Small intestine (tissue), 16 donors: ENCODE results near the gene PPM1L. TPM values are rescaled to one million over a fixed set of nuclear protein-coding genes. Genes with fewer than 3 reads are reported as not detected.
"Not testable (repeated sequence)": the region's sequence is repeated elsewhere in the genome, so short reads cannot be mapped to it uniquely, and the experiment has no call there.

ENCODE experiments used
- DNase-seq, 2 donors: peaks; one replicate each; pipeline versions ENCODE4 v3.0.0 to v3.0.0-alpha.2; 2013
- FAIRE-seq: peaks from 2 replicates; lab custom pipeline; 2012; peaks lifted over from hg19 to GRCh38; lab: Jason Lieb, UNC
- H3K27ac ChIP-seq, 3 donors: one replicate each; pipeline ENCODE4 v1.5.1; 2013; ENCODE audit warnings: low read length in 2 of 3, mild to moderate bottlenecking in 2 of 3, control low read depth in 1 of 3, inconsistent platforms in 1 of 3, low read depth in 1 of 3, moderate library complexity in 1 of 3
- H3K27me3 ChIP-seq, 3 donors: one replicate each; pipeline ENCODE4 v1.6.1; 2013; ENCODE audit warnings: low read length in 3 of 3, inconsistent platforms in 1 of 3; ENCODE audit not compliant: control insufficient read depth in 3 of 3, insufficient read depth in 3 of 3
- H3K36me3 ChIP-seq, 3 donors: one replicate each; pipeline ENCODE4 v1.6.1; 2013; ENCODE audit warnings: low read length in 3 of 3, inconsistent platforms in 1 of 3, low read depth in 1 of 3, mild to moderate bottlenecking in 1 of 3, moderate library complexity in 1 of 3; ENCODE audit not compliant: control insufficient read depth in 3 of 3, insufficient read depth in 2 of 3
- H3K4me1 ChIP-seq, 3 donors: one replicate each; pipeline ENCODE4 v1.6.1; 2013; ENCODE audit warnings: low read length in 2 of 3, inconsistent platforms in 1 of 3, low read depth in 1 of 3, mild to moderate bottlenecking in 1 of 3, moderate library complexity in 1 of 3; ENCODE audit not compliant: control insufficient read depth in 3 of 3, insufficient read depth in 2 of 3
- H3K4me3 ChIP-seq, 3 donors: one replicate each; pipeline ENCODE4 v1.5.1; 2013; ENCODE audit warnings: low read length in 3 of 3, control low read depth in 1 of 3, inconsistent platforms in 1 of 3, low read depth in 1 of 3, mild to moderate bottlenecking in 1 of 3, moderate library complexity in 1 of 3
- H3K9me3 ChIP-seq, 2 donors: one replicate each; pipeline ENCODE4 v1.6.1; 2013; ENCODE audit warnings: low read depth in 1 of 2, low read length in 1 of 2; ENCODE audit not compliant: control insufficient read depth in 2 of 2, insufficient read depth in 1 of 2
- WGBS, 3 donors: extraction: QIAGEN DNeasy Blood & Tissue Kit; methylation state at CpG; one replicate each; pipeline ENCODE4 v1.1.7; 2013; 5-methylcytosine and 5-hydroxymethylcytosine counted together
- long read RNA-seq, 10 donors: transcript quantifications; one replicate each; lab custom pipeline, GENCODE V29; 2026
- polyA plus RNA-seq, 4 donors: library from polyadenylated mRNA; stranded (reverse) in 3 of 4; unstranded in 1 of 4; fragments of 200-250 nt in 3 of 4; fragments of 120-200 nt in 1 of 4; gene quantifications; one replicate each; pipeline versions ENCODE4 v1.2.1 to v1.2.3, GENCODE V29; 2013
- donor health status: healthy with polysubstance abuse.
- donor health status: control.
- donor health status: control.
- donor health status: Bipolar disorder and iron deficiency.
- donor health status: healthy.

The PPM1L gene
- polyA plus RNA-seq = 1 to 10 TPM in 2 of 4 donors, under 1 TPM in 2; 0.27 to 3.2 (median 1.4) TPM
- long read RNA-seq, donor 1 = 0 reads
- long read RNA-seq, donor 2 = 0 reads
- long read RNA-seq, donor 3 = 0 reads
- long read RNA-seq, donor 4 = 0 reads
- long read RNA-seq, donor 5 = 0 reads
- long read RNA-seq, donor 6 = 0 reads
- long read RNA-seq, donor 7 = 0 reads
- long read RNA-seq, donor 8 = 0 reads
- long read RNA-seq, donor 9 = 0 reads
- long read RNA-seq, donor 10, partial matches to known transcripts = 6 of 6 reads
- long read RNA-seq, donor 10, other reads (novel, unspliced or antisense) = 0 of 6 reads

- peaks cover 0 to 20% (median 11%) of the 10 kb centered on the region in 3 donors for H3K4me1 ChIP-seq
- H3K4me3 ChIP-seq = peak within 1 kb of the TSS; percentile 79 to 96 (median 86)
- H3K27me3 ChIP-seq = peaks cover 0 to 18% (median 0%) of the 10 kb centered on the region in 3 donors
- DNase-seq (peak in 1 of 2 donors; percentile 52), FAIRE-seq (no peak)
- no peaks in the 10 kb centered on the region for H3K9me3 ChIP-seq
- 0% methylated on average over 46 to 64 of the region's 64 CpGs for WGBS, 3 donors
- H3K36me3 ChIP-seq = no peaks in the 10 kb centered on the region
- peak within 1 kb of the TSS; percentile 73 to 97 (median 92) for H3K27ac ChIP-seq
Observed at GRCh38 chr3:160755776-160756304, at the start of gene PPM1L. Gene PPM1L, plus strand, starts transcription at chr3:160756231.

GRCh38 chr3:160707187-160707794 lies 48.7 kb upstream of the PPM1L start:
- no peak overlapping the region for H3K27ac ChIP-seq
- H3K9me3 ChIP-seq = no peaks in the 10 kb centered on the region
- H3K36me3 ChIP-seq = no peaks in the 10 kb centered on the region
- FAIRE-seq (no peak), DNase-seq (peak; percentile 50 to 51)
- H3K27me3 ChIP-seq = peaks cover 0 to 3% (median 3%) of the 10 kb centered on the region in 3 donors
- H3K4me1 ChIP-seq = no peaks in the 10 kb centered on the region
- WGBS, 3 donors = 18 to 29% (median 23%) methylated on average over 4 of the region's 4 CpGs
- no peak overlapping the region for H3K4me3 ChIP-seq

DNA sequence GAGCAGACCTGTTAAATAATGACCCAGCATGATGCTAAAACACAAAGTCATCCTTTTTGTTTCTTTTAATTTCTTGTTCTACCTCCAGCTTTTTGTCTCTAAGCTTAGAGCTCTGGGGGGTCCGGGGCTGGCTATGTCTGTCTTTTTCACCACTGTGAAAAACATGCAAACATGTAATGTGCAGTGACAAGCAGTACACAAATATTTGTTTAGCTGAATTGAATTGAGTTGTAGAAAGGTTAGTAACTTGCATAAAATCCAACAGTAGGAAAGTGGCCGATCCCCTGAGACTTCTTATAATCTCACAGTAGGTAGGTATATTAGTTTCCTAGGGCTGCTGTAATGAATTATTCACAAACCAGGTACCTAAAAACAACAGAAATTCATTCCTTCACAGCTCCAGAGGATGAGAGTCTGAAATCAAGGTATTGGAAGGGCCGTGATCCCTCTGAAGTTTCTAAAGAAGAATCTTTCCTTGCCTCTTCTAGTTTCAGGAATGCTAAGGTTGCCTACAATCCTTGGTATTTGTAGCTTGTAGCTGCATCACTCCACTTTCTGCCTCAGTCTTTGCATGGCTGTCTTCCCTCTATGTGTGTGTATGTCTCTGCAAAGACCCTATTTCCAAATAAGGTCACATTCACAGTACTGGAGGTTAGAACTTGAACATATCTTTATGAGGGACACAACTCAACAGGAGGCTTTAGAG lies 46.4 kb upstream of the PPM1L start:
- Histone ChIP-seq H3K4me3 (no peak overlapping the region), H3K9me3 (no peaks in the 10 kb centered on the region), H3K27me3 (peaks cover 0 to 3% (median 3%) of the 10 kb centered on the region in 3 donors), H3K27ac (no peak overlapping the region), H3K4me1 (no peaks in the 10 kb centered on the region), H3K36me3 (no peaks in the 10 kb centered on the region)
- DNase-seq (no peak), FAIRE-seq (no peak)
- 80 to 87% (median 87%) methylated on average over 3 of the region's 3 CpGs for WGBS, 3 donors

DNA sequence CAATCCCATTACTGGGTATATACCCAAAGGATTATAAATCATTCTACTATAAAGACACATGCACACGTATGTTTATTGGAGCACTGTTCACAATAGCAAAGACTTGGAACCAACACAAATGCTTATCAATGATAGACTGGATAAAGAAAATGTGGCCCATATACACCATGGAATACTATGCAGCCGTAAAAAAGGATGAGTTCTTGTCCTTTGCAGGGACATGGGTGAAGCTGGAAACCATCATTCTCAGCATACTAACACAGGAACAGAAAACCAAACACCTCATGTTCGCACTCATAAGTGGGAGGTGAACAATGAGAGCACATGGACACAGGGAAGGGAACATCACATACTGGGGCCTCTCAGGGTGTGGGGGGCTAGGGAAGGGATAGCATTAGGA lies 42.9 kb upstream of the PPM1L start:
- DNase-seq, H3K4me1 ChIP-seq, H3K27me3 ChIP-seq, H3K36me3 ChIP-seq, H3K27ac ChIP-seq, FAIRE-seq, H3K4me3 ChIP-seq, H3K9me3 ChIP-seq: not testable (repeated sequence)
- 77 to 99% (median 78%) methylated on average over 3 of the region's 3 CpGs for WGBS, 3 donors

DNA sequence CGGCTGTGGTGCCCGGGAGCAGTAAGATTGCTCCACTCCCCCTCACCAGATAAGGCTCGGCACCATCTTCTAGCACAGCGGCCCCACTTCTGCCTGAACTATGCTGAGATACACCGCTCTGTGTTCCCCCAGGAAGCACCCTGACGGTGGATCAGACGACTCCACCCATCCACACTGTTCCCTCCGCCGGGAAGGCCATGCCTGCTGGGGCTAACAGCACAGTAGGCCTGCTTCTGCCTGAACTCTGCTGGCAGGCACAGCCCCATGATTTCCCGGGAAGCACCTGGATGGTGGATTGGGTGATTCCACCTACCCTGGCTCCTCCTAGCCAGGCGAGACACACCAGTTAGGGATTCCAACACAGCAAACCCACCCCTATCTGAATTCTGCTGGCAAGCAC lies 36.3 kb upstream of the PPM1L start:
- no peaks in the 10 kb centered on the region for H3K36me3 ChIP-seq
- FAIRE-seq (no peak), DNase-seq (no peak)
- no peak overlapping the region for H3K27ac ChIP-seq
- no peak overlapping the region for H3K4me3 ChIP-seq
- H3K27me3 ChIP-seq = peaks cover 0 to 3% (median 2%) of the 10 kb centered on the region in 3 donors
- 89 to 90% (median 89%) methylated on average over 11 of the region's 11 CpGs for WGBS, 3 donors
- no peaks in the 10 kb centered on the region for H3K9me3 ChIP-seq
- no peaks in the 10 kb centered on the region for H3K4me1 ChIP-seq

DNA sequence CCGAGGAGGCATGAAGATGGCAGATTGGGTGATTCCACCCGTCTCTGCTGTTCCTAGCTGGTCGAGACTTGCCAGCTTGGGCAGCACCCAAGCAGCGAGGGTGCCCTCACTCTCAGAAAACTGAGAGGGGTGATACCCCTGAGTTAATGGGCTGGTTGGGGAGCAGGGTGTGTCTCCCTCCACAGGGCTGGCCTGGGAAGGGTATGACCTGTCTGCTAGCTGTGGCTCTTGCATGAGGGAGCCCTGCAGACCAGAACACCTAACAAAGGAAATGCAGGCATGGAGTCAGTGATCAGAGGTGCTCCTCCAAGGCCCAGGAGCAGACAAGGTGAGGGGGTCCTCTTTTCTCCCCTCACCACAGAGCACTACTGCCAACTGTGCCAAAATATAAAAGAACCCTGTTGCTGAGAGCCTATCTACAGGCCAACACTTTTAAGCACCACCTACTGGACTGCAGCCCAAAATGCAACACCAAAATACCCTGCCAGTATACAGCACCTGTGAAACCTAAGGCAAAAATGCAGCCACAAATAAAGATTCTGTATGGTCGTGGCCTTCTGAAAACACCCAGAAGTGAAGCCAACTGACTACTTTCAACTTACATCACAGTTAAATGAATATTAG lies 35.8 kb upstream of the PPM1L start:
- no peaks in the 10 kb centered on the region for H3K36me3 ChIP-seq
- FAIRE-seq (no peak), DNase-seq (peak in 1 of 2 donors; percentile 4)
- H3K4me3 ChIP-seq = no peak overlapping the region
- no peaks in the 10 kb centered on the region for H3K4me1 ChIP-seq
- peaks cover 0 to 3% (median 2%) of the 10 kb centered on the region in 3 donors for H3K27me3 ChIP-seq
- no peaks in the 10 kb centered on the region for H3K9me3 ChIP-seq
- WGBS, 3 donors = 76 to 87% (median 86%) methylated on average over 5 of the region's 5 CpGs
- H3K27ac ChIP-seq = no peak overlapping the region

- H3K4me3 ChIP-seq = no peak overlapping the region
- H3K36me3 ChIP-seq = no peaks in the 10 kb centered on the region
- 75 to 86% (median 77%) methylated on average over 2 of the region's 2 CpGs for WGBS, 3 donors
- DNase-seq (no peak), FAIRE-seq (no peak)
- H3K27ac ChIP-seq = no peak overlapping the region
- no peaks in the 10 kb centered on the region for H3K4me1 ChIP-seq
- no peaks in the 10 kb centered on the region for H3K9me3 ChIP-seq
- H3K27me3 ChIP-seq = peaks cover 0 to 3% (median 2%) of the 10 kb centered on the region in 3 donors
Observed at GRCh38 chr3:160722331-160722730, 33.7 kb upstream of the PPM1L start.

GRCh38 chr3:160725338-160725737 lies 30.7 kb upstream of the PPM1L start:
- Histone ChIP-seq H3K9me3 (no peaks in the 10 kb centered on the region), H3K36me3 (no peaks in the 10 kb centered on the region), H3K27ac (no peak overlapping the region), H3K4me3 (no peak overlapping the region), H3K27me3 (peaks cover 0 to 2% (median 0%) of the 10 kb centered on the region in 3 donors), H3K4me1 (no peaks in the 10 kb centered on the region)
- DNase-seq (no peak), FAIRE-seq (no peak)
- WGBS, 3 donors = 82 to 86% (median 82%) methylated on average over 2 of the region's 2 CpGs
